RCC 7860 (cell line): ENCODE measurements around the gene MRGPRF.

Experiments
- DNase-seq: peaks from one replicate; pipeline ENCODE4 v3.0.0-alpha.2; 2015; ENCODE audit warnings: low spot score
- FAIRE-seq: peaks from 2 replicates; lab custom pipeline; 2012; peaks lifted over from hg19 to GRCh38; lab: Jason Lieb, UNC

MRGPRF gene, protein sequence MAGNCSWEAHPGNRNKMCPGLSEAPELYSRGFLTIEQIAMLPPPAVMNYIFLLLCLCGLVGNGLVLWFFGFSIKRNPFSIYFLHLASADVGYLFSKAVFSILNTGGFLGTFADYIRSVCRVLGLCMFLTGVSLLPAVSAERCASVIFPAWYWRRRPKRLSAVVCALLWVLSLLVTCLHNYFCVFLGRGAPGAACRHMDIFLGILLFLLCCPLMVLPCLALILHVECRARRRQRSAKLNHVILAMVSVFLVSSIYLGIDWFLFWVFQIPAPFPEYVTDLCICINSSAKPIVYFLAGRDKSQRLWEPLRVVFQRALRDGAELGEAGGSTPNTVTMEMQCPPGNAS

DNA sequence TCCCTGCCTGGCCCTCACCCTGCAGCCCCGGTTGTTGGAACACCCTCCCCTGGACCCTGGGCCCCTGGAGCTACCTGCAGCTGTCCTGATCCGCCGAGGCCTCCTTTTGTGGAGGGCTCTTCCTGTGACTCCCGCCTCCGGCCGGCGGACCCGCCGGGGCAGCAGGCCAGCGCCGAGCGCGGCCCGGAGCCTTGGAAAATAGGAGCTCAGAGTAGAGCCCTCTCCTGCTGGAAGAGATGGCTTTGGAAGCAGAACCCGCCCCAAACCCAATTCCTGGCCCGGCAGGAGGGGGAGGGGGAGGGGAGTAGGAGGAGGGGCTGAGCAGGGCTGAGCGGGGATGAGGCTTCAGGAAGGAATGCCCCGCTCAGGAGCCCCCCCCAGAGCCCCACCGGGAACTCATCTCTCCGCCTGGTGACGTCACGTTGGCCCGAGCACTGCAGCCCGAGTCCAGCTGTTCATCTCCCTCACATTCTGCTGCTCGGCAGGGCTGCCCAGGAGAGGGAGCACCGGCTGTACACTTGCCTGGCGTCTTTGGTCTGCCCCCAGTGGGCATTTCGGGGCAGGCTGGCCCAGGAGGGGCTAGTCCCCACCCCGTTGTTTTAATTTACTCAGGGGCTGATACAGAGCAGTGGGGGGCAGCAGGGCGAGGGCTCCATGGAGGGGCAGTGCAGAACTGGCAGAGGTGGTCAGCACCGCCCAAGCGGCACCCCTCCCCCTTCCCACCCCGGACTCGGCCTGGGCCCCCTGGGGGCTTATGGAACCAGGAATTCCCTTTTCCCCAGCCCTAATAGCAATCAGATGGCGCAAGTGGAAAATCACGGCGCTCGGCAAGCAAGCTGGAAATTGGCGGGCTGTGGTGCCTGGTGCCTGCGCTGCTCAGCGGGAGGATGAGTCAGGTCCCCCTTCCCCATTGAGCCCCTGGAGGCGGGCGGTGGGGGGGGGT, at the start of gene MRGPRF:
TSS of gene MRGPRF (minus strand) at position 238 of the 943 bp plus-strand sequence. CDS start 3,345 bp downstream, outside the sequence.
- DNase-seq: no peak
- FAIRE-seq: no peak

DNA sequence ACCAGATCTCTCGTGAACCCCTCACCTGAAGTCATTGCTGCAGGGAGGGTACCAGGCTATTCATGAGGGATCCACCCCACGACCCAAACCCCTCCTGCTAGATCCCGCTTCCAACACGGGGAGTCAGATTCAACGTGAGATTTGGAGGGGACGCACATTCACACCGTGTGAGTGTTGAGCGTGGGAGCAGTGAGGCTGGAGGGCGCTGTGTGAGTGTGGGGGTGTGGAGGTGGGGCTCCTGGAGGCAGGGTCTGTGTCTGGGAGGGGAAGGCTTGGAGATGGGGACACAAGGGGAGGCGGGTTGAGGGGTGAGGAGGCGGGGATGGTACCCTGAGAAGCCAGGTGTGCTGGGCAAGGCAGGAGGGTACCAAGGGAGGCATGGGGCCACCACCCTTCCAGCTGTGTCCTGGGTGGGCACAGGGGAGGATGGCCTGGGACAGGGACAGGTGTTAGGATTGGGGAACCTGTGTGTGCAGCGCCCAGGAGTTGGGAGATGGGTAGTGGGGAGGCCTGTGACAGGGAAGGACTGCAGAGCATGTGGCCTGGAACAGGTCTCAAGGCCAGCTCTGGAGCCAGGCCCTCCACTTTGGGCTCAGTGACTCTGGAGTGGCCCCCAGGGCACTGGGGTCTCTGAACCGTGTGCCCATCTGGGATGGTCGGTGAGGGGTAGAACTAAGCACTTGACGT, 49.3 kb upstream of the MRGPRF start:
- DNase-seq: no peak
- FAIRE-seq: no peak

DNA sequence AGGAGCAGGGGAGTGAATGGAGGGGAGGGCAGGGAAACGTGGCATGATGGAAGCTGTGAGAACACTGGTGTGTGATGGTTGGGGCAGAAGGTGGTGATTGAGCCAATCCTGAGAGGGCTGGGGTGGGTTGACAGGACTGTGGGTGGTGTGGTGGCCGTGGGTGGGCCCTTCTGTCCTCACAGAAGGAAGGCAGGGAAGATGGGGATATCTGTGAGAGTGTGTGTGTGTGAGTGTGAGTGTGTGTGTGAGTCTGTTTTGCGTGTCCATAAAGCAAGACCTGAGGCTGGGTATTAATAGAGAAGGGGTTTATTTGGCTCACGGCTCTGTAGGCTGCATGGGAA, 48.6 kb upstream of the MRGPRF start:
- FAIRE-seq: no peak
- no peak for DNase-seq

DNA sequence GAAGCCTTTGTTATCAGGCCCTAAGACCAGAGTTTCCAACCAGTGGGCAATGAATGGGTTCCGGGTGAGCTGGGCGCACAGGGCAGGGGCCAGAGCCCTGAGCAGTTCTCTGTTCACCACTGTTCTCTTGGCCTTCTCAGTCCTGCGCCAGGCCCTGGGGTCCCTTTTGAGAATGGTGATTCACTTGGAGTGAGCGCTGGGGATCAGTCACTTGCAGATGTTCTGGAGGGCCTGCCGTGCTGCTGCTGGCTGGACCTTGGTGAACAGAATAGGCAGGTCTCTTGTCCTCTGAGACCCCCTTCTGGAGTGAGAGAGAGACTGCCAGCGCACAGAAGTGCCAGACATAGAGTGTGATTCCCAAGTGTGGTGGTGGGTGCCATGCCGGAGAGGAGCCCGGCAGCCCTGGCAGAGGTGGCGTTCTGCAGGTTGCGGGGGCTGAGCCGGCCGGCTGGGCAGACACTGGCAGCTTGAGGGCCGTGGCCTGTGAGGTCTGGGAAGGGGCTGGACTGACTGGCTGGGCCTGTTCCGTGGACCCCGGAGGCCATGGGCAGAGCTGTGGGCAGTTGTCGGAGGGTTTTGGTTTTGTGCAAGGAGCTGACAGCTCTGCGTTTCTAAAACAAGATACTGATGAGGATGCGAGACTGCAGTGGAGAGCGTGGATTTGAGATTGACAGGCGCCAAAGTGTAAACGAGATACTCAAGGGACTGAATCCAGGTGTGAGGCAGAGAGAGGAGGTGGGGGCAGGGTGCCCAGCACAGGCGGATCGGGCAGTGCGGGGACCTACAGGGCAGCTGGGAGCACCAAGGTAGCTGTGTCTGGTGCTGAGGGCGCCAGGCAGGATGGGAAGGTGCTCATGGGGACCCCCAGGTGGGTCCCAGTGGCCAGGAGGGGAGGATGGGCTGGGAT, 48.0 kb upstream of the MRGPRF start:
- FAIRE-seq (no peak), DNase-seq (no peak)

DNA sequence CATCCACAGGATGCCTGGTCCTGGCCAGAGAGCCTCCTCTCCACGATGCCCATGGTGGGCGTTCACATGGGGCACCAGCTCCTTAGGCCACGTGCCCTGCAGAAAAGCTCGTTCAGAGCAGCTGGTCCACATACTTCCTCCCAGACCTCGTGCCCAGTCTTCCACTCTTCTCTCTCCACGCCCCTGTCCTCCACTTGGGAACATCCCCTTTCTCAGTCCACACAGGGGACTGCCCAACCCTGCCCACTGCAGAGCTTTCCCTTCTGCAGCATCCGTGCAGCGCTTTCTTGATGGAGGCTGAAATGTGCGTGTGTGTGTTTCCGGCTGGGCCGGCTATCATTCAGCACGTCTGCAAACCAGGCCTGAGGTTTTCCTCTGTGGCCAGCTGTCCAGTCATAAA, 46.9 kb upstream of the MRGPRF start:
- no peak for DNase-seq
- FAIRE-seq: no peak

DNA sequence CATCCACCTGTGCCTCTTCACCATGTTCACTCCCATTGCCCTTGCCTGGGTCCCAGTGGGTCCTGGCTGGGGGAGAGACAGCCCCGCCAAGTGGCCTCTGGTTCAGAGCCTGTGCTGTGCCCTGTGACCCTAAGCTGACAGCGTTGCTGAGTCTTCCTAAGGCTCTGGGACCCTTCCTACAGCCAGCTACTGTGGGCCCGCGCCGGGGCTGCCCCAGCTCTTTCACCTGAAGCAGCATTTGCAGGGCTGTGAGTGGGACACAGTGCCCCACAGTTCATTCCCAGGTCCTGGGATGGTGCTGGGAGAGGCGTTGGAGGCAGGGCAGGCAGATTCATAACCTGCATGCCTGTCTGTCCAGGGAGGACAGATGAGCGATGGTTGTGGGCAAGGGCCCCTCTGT, 46.4 kb upstream of the MRGPRF start:
- DNase-seq: no peak
- no peak for FAIRE-seq

DNA sequence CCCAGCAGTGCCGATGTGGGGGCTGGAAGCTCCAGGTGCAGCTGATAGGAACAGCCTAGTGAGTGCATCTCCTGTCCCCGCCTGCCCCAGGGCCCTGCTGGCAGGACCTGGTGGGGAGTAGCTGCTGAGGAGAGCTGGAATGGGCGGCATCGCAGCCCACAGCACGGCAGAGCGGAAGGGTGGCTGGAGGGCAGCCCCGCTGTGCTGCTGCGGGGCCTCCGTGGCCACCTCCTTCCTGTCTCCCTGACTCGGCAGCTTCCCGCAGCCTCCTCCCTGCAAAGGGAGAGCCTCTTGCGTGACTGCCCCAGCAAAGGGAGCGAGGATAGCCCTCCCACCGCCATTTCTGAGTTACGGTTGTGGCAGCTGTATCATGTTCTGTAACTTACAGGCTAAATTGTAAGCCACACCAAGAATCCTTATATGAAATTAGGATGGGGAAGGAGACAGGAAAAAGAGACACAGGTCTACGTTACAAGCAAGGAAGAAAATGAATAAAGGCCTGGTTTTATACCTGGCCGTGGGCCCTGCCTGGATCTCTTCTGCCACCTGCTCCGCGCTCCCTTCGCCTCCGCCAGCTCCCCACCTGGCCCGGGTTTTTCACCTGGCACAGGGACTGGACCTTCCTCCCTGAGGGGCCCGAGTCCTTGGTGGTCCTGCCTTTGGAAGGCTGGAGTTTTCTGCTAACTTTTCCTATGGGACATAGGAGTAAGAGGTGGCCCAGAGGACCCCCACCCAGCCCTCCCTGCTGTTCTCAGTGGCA, 45.6 kb upstream of the MRGPRF start:
- no peak for FAIRE-seq

DNA sequence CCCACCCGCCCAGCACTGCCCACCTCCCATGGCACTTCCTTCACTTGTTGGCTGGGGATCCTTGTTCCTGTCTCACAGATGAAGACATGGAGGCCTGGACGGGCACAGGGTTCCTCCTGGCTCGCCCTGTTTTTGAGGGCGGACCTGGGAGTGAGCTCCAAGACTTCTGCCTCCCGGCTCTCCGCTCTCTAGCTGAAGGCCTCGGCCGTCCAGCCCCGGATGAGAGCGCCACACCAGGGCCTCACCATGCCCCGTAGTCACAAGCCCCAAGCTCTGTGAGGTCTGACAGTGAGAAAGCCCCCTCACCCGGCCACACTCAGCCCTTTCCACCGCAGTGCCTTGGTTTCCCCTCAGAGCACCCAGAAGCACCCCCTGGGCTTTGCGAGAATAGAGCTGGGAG, 44.8 kb upstream of the MRGPRF start:
- no peak for DNase-seq
- FAIRE-seq: no peak

More for the DNA sequence above, 45.6 kb upstream of the MRGPRF start:
- no peak for DNase-seq

DNA sequence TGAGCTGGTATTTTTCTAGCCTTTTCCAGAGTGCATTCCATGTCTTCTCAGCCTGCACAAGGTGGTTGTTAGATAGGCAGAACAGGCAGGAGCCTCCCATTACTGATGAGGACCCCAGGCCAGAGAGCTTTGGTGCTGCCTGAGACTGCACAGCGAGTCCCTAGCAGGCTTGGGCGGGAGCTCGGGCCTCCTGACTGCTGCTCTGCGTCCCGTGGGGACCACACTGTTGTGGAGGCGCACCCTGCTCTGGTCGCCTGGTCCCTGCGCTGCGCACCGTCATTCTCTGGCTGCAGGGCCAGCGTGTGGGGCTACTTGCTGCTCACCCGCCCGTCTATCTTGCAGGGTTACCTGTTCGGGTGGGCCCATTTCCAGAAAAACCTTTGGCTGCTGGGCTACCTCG, 44.2 kb upstream of the MRGPRF start:
- FAIRE-seq (no peak), DNase-seq (no peak)

DNA sequence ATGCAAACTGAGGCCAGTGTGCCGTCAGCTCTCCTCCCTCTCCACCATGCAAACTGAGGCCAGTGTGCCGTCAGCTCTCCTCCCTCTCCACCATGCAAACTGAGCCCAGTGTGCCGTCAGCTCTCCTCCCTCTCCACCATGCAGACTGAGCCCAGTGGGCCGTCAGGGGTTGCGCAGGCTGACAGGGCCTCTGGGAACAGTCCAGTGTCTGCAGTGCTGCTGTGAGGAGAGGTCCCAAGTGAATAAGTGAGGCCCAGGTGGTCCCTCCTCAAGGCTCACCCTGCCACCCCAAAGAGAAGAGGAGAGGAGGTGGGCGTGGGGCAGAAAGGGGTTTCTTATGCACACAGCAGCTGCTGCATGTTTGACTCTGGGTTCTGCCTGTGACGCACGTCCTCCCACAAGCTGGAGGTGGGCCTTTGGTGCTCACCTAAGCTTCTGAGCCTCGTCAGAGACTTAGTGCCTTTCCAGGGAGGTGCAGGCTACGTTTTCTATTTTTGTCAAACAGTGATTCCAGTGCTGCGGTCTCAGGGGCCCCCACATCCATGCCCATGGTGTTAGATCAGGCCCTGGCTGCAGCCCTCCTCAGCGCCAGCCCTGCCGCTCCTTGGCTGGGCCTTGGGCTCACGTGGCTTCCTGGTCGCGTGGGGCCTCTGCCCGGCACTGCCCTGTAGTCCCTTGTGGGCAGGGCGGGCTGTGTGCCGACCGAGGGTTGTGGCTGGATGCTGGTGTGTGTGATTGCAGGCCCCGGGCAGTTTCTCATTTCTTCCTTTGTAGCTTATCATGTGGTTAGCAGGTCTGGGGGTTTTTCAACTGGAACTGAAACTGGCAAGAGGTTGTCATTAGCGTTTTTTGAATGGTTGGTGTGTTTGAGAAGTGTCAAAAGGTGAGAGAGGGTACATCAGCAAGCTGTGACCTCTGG, 42.8 kb upstream of the MRGPRF start:
- no peak for FAIRE-seq

DNA sequence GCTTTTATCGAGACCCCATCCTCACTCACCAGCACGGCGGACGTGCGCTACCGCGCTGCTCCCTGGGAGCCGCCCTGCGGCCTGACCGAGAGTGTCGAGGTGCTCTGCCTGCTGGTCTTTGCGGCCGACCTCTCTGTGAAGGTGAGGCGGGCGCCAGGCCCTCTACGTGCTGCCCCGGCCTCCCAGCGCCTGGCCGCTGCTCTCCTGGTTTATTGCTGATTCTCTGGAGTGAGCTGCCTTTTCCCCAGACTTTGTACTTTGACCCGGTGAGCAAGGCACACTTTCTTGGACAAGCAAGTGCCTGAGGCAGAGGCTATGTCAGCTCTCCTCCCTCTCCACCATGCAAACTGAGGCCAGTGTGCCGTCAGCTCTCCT, 42.2 kb upstream of the MRGPRF start:
- FAIRE-seq (no peak), DNase-seq (no peak)

More for the DNA sequence above, 42.8 kb upstream of the MRGPRF start:
- DNase-seq: no peak

DNA sequence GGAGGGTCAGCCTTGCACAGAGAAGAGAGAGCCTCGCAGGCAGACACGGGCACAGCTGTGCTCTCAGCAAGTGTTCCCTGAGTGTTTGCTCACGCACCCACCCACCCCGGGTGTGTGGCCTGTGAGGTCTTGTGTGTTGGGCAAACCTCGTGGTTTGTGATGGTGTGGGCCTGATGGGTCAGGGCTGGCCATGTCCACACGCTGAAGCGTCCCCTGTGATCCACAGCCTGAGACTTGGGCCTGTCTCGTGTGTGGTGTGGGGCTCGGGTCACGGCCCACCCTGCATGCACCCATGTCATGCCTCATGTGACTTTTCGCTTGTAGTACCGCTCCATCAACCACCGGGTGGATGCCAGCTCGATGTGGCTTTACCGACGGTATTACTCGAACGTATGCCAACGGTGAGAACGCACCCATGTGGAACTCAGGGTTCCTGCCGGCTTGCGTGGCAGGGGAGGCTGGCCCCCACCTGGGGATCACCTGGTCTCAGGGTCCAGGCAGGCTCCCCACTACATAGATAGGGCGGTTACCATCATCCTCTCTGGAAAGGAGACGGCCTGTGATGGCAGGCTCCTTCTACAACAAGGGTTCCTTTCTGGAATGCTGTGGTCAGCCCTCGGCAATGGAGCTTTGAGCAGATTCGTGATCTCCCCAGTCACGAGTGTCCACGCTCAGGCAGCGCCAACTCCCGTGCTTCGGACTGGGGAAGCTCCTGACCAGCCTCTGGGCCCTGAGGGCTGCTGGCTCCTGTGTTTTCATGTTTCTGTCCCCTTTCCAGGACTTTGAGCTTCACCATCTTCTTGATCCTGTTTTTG, 41.6 kb upstream of the MRGPRF start:
- no peak for DNase-seq
- FAIRE-seq: no peak

DNA sequence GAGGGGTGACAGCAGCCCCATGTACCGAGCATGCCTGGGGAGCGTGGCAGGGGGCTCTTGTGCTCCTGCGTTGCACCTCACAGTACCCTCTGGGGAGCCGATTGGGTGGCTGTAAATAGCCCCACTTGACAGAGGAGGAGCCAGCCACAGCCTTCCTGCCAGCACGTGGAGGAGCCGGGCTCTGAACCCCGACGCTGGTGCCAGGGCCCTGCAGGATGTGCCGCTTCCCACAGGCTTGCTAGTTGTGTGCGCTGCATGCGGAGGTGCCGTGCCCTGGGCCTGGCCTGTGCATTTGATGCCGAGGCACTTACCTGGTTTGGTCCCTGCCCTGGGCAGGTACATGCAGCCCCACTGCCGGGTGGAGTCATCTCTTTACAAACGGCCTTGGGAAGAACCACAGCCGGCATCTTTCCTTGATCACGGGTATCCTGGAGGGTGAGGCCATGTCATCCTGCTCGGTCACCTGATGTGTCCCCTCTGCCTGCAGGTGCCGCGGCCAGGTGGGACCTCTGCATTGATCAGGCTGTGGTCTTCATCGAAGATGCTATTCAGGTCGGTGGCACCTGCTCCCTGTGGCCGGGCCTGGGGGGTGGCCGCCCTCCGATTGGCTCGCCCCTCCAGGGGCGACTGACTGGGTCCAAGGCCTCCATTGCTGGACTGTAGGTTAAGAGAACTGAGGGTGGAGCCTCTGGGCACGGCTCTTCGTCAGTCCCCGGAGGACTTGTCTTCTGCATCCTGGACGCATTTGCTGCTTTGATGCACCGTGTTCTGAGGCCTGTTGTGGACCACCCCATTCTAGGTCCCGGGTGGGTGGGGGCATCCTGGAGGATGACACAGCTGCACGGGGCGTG, 40.7 kb upstream of the MRGPRF start:
- FAIRE-seq (no peak), DNase-seq (no peak)

DNA sequence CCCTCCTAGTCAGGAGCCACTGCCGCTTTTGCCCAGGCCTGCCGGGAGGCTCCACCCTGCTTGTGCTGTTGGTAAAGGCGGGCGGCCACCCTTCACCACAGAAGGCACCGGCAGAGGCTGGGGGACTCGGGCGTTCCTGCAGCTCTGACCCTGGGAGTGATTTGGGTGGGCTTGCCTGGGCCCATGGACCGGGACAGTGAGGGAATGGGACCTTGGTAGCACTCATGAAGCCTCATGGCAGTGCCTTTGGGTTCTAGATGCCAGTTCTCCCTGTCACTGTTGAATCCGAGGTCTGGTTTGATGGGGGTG, 40.1 kb upstream of the MRGPRF start:
- FAIRE-seq (no peak), DNase-seq (no peak)

DNA sequence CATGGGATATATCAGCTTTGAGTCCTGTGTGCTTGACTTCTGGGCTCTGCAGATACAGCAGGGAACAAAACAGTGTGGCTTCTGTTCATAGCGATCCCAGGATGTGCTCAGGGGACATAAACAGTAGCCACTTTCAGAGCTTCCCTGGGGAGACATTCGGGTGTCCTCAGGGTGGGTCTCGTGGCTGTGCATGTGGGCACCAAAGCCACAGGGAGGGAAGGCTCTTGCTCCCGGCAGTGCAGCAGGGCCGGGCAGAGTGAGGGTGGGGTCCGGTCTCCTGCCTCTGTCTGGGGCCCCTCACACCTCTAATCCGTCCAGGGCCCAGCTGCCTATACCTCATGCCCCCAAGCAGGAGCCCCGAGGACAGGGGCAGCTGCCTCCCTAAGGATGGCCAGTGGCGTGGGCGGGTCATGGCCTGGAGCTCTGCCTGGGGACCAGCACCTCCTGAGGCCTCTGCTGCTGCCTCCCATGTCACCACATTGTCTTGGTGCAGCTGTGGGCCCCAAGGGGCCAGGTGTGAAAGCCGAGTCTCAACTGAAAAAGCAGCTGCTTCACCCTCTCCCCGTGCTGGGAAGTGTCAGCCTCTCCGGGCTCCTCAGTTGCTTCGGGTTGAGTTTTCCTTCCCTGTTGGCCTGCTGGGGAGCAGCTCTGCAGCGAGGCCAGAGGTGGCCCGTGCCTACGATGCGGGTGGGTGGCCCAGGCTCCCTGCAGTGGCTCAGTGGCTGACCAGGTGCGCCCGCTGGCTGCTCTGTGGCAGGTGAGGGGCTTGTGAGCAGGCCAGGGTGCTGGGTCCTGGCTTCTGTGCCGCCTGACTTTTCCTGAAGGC, 39.5 kb upstream of the MRGPRF start:
- no peak for FAIRE-seq

More for the DNA sequence above, 39.5 kb upstream of the MRGPRF start:
- no peak for DNase-seq
